Prostate gland (tissue), 2 donors: ENCODE results near the gene SLCO2B1.

Experiments used
- POLR2A ChIP-seq: fragments of 450-650 bp; IDR thresholded peaks from one replicate; pipeline ENCODE4 v1.6.1; 2016; ENCODE audit warnings: antibody characterized with exemption, mild to moderate bottlenecking
- POLR2AphosphoS5 ChIP-seq: sonication (generic); formaldehyde crosslinking; IDR thresholded peaks from one replicate; pipeline ENCODE4 v1.6.1; 2017; ENCODE audit warnings: antibody characterized with exemption
- TF ChIP-seq, protein P1 (sequence below), 4 experiments: fragments of 200-600 bp in 2 of 4; fragments of 450-650 bp in 2 of 4; sonication (generic) in 2 of 4; IDR thresholded peaks; 1 replicate in 3 of 4; 2 replicates in 1 of 4; pipeline ENCODE4 v1.5.1; 2016 to 2019; ENCODE audit warnings: antibody characterized with exemption in 4 of 4, mild to moderate bottlenecking in 2 of 4, moderate library complexity in 2 of 4

DNA sequence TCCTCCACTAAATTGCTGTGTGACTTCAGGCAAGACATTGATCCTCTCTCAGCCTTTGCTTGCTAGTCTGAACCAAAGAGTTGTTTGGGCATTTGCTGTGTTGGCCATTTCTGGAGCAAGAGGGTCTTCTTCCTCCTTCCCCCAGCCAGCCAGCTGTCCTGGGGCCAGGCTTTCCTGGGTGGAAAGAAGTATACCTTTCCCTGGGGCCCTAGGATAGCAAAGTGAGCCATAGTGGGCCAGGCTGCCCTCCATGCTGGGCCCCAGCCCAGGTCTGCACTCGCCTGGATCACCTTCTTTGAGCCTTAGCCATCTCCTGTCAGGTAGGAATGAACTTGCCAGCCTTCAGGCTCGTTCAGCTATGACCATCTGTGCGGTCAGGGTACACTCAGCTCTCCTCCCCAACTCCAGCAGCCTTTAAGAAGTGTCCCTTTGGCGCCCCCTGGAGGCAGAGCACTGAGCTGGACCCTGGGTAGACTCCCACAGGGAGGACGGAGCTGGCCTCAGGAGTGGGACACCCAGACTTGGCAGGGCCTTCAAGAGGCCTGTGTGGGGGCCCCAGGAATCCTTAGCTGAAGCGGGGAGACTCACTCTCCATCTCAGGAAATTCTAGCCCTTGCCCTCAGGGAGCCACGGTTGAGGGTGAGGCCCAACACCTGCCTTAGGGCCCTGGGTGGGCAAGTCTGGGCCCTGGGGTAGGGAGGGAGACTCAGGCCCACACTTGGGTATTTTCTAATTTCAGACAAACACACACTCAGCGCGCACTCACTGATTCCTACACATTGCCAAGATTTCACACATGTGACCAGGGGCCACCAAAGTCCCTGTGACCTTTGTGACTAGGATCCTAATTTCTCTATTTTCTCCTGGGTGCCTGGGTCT lies 54.0 kb downstream of the SLCO2B1 start:
- TF ChIP-seq, protein P1, sequence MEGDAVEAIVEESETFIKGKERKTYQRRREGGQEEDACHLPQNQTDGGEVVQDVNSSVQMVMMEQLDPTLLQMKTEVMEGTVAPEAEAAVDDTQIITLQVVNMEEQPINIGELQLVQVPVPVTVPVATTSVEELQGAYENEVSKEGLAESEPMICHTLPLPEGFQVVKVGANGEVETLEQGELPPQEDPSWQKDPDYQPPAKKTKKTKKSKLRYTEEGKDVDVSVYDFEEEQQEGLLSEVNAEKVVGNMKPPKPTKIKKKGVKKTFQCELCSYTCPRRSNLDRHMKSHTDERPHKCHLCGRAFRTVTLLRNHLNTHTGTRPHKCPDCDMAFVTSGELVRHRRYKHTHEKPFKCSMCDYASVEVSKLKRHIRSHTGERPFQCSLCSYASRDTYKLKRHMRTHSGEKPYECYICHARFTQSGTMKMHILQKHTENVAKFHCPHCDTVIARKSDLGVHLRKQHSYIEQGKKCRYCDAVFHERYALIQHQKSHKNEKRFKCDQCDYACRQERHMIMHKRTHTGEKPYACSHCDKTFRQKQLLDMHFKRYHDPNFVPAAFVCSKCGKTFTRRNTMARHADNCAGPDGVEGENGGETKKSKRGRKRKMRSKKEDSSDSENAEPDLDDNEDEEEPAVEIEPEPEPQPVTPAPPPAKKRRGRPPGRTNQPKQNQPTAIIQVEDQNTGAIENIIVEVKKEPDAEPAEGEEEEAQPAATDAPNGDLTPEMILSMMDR (IDR thresholded peaks at IDR 0.05): peak; percentile 45 to 79 (median 76)
- TF ChIP-seq POLR2AphosphoS5: no peak
- TF ChIP-seq POLR2A: no peak
